Uterus (tissue), 2 donors: Measurements from ENCODE around the gene CLASP2.

Experiments used
- POLR2A ChIP-seq, 2 donors: fragments of 450-650 bp; IDR thresholded peaks; one replicate each; pipeline ENCODE4 v1.6.1; 2016; ENCODE audit warnings: antibody characterized with exemption in 2 of 2, mild to moderate bottlenecking in 1 of 2, moderate library complexity in 1 of 2
- TF ChIP-seq, protein P1 (sequence below), 4 experiments: fragments of 200-600 bp in 2 of 4; fragments of 450-650 bp in 2 of 4; sonication (generic) in 2 of 4; IDR thresholded peaks; one replicate each; pipeline ENCODE4 v1.5.1; 2016 to 2019; ENCODE audit warnings: antibody characterized with exemption in 4 of 4, mild to moderate bottlenecking in 2 of 4, moderate library complexity in 1 of 4

- no peak for TF ChIP-seq POLR2A (IDR thresholded peaks at IDR 0.05)
- TF ChIP-seq, protein P1, sequence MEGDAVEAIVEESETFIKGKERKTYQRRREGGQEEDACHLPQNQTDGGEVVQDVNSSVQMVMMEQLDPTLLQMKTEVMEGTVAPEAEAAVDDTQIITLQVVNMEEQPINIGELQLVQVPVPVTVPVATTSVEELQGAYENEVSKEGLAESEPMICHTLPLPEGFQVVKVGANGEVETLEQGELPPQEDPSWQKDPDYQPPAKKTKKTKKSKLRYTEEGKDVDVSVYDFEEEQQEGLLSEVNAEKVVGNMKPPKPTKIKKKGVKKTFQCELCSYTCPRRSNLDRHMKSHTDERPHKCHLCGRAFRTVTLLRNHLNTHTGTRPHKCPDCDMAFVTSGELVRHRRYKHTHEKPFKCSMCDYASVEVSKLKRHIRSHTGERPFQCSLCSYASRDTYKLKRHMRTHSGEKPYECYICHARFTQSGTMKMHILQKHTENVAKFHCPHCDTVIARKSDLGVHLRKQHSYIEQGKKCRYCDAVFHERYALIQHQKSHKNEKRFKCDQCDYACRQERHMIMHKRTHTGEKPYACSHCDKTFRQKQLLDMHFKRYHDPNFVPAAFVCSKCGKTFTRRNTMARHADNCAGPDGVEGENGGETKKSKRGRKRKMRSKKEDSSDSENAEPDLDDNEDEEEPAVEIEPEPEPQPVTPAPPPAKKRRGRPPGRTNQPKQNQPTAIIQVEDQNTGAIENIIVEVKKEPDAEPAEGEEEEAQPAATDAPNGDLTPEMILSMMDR (IDR thresholded peaks at IDR 0.05) = no peak
Observed at GRCh38 chr3:33597257-33597689, 120.8 kb downstream of the CLASP2 start.
